PC-9 (cell line): ENCODE data around the gene GOLGA6A. TPM values are rescaled to one million over a fixed set of nuclear protein-coding genes. Genes with fewer than 3 reads are reported as not detected.

Experiments
- BruUV-seq: library from RNA; stranded (reverse); fragments of 400-500 nt; replicated peaks from 2 replicates; lab custom pipeline; 2021; lab: Mats Ljungman, UMichigan
- CTCF ChIA-PET: fragments of 300-600 bp; sonication (Branson Sonifier 250); formaldehyde crosslinking; loops from one replicate; lab custom pipeline; 2022; ENCODE audit warnings: antibody characterized with exemption; lab: Charles Lee
- POLR2A ChIA-PET: fragments of 300-600 bp; sonication (Branson Sonifier 250); formaldehyde crosslinking; loops from one replicate; lab custom pipeline; 2022; ENCODE audit warnings: antibody characterized with exemption; ENCODE audit not compliant: unreplicated experiment; lab: Charles Lee
- DNase-seq, 2 experiments: peaks; one replicate each; pipeline versions ENCODE4 v3.0.0 to v3.0.0-alpha.2; 2015 to 2022; ENCODE audit warnings: mixed read lengths in 1 of 2
- H2AFZ ChIP-seq: fragments of 200-600 bp; sonication (generic); 2 replicates; pipeline ENCODE4 v1.8.1; 2017; ENCODE audit warnings: antibody characterized with exemption
- H3F3A ChIP-seq: fragments of 200-600 bp; sonication (generic); 2 replicates; pipeline ENCODE4 v1.8.1; 2017; ENCODE audit warnings: antibody characterized with exemption, mild to moderate bottlenecking, low read depth; ENCODE audit not compliant: insufficient read depth
- H3K27ac ChIP-seq: fragments of 200-600 bp; sonication (generic); 2 replicates; pipeline ENCODE4 v1.6.1; 2016; ENCODE audit warnings: mixed run types
- H3K27me3 ChIP-seq: fragments of 200-600 bp; sonication (generic); 2 replicates; pipeline ENCODE4 v1.6.1; 2016; ENCODE audit warnings: low read depth, mixed run types; ENCODE audit not compliant: insufficient read depth
- H3K36me3 ChIP-seq: fragments of 200-600 bp; sonication (generic); 2 replicates; pipeline ENCODE4 v1.6.1; 2016; ENCODE audit warnings: low read depth, mixed run types
- H3K4me1 ChIP-seq: fragments of 200-600 bp; sonication (generic); replicated peaks from 2 replicates; pipeline ENCODE4 v1.6.1; 2016; ENCODE audit warnings: mixed run types; ENCODE audit not compliant: insufficient read depth
- H3K4me2 ChIP-seq: fragments of 200-600 bp; sonication (generic); 2 replicates; pipeline ENCODE4 v1.6.1; 2017; ENCODE audit warnings: mixed run types
- H3K4me3 ChIP-seq: fragments of 200-600 bp; sonication (generic); 2 replicates; pipeline ENCODE4 v1.6.1; 2016; ENCODE audit warnings: mixed run types
- H3K79me2 ChIP-seq: fragments of 200-600 bp; sonication (generic); 2 replicates; pipeline ENCODE4 v1.6.1; 2017; ENCODE audit warnings: low read depth, mixed run types
- H3K9me2 ChIP-seq: fragments of 200-600 bp; sonication (generic); 2 replicates; pipeline ENCODE4 v1.8.1; 2017; ENCODE audit warnings: mild to moderate bottlenecking; ENCODE audit not compliant: insufficient read depth
- H3K9me3 ChIP-seq: fragments of 200-600 bp; sonication (generic); 2 replicates; pipeline ENCODE4 v1.8.1; 2016; ENCODE audit warnings: low read depth; ENCODE audit not compliant: insufficient read depth
- H4K20me1 ChIP-seq: fragments of 200-600 bp; sonication (generic); 2 replicates; pipeline ENCODE4 v1.8.1; 2017; ENCODE audit not compliant: insufficient read depth
- CTCF ChIP-seq: fragments of 200-600 bp; sonication (generic); conservative IDR thresholded peaks from 2 replicates; pipeline ENCODE4 v1.6.1; 2017; ENCODE audit warnings: mixed run types, antibody characterized with exemption, mild to moderate bottlenecking, moderate library complexity
- EZH2 ChIP-seq: fragments of 200-600 bp; sonication (generic); IDR thresholded peaks from 2 replicates; pipeline ENCODE4 v1.8.0; 2017; ENCODE audit warnings: antibody characterized with exemption, low read depth
- intact Hi-C: fragments of 100-400 bp; cut with micrococcal nuclease; formaldehyde crosslinking; loops from one replicate; pipeline ENCODE4 v1.10.0; 2022; ENCODE audit not compliant: unreplicated experiment
- total RNA-seq: library from RNA; stranded (reverse); gene quantifications from 2 replicates; pipeline ENCODE4 v1.2.3, GENCODE V29; 2021

GOLGA6A gene
- total RNA-seq, 1 experiment from 2014 or later = not detected

- Histone ChIP-seq H3K27me3 (no peaks in the 10 kb centered on the region), H3K4me1 (peaks cover 7% of the 10 kb centered on the region; the same call in 1 of the 2 replicates), H3K36me3 (no peaks in the 10 kb centered on the region), H2AFZ (no peak overlapping the region), H3K4me2 (no peak overlapping the region), H3K79me2 (no peaks in the 10 kb centered on the region), H4K20me1 (no peaks in the 10 kb centered on the region), H3K9me3 (no peaks in the 10 kb centered on the region), H3K9me2 (no peaks in the 10 kb centered on the region), H3F3A (no peaks in the 10 kb centered on the region), H3K4me3 (no peak overlapping the region), H3K27ac (no peak overlapping the region)
- ChIA-PET CTCF (no interaction called here), POLR2A (no interaction called here)
- intact Hi-C loops = no loop called here
- no TSS peak for BruUV-seq
- TF ChIP-seq EZH2 (no peak), CTCF (no peak)
- DNase-seq = no peak
These were observed 40.4 kb downstream of the GOLGA6A start for GRCh38 chr15:74041777-74042435.

- H4K20me1 ChIP-seq = no peaks in the 10 kb centered on the region
- no peak overlapping the region for H2AFZ ChIP-seq
- H3K4me1 ChIP-seq = peaks cover 7% of the 10 kb centered on the region; the same call in 1 of the 2 replicates
- no peak overlapping the region for H3K27ac ChIP-seq
- H3K79me2 ChIP-seq = no peaks in the 10 kb centered on the region
- intact Hi-C loops = no loop called here
- ChIA-PET CTCF (no interaction called here), POLR2A (no interaction called here)
- no peaks in the 10 kb centered on the region for H3K9me2 ChIP-seq
- DNase-seq = no peak
- H3K4me2 ChIP-seq = no peak overlapping the region
- no peak overlapping the region for H3K4me3 ChIP-seq
- no TSS peak for BruUV-seq
- H3K27me3 ChIP-seq = no peaks in the 10 kb centered on the region
- H3F3A ChIP-seq = no peaks in the 10 kb centered on the region
- no peaks in the 10 kb centered on the region for H3K9me3 ChIP-seq
- TF ChIP-seq EZH2 (no peak), CTCF (no peak)
- H3K36me3 ChIP-seq = no peaks in the 10 kb centered on the region
These were observed 41.0 kb downstream of the GOLGA6A start for GRCh38 chr15:74041311-74041756.

- Histone ChIP-seq H4K20me1 (no peaks in the 10 kb centered on the region), H2AFZ (no peak overlapping the region), H3K4me1 (peaks cover 7% of the 10 kb centered on the region; the same call in 1 of the 2 replicates), H3K36me3 (no peaks in the 10 kb centered on the region), H3K27ac (no peak overlapping the region), H3K9me2 (no peaks in the 10 kb centered on the region), H3F3A (no peaks in the 10 kb centered on the region), H3K4me3 (no peak overlapping the region), H3K79me2 (no peaks in the 10 kb centered on the region), H3K27me3 (no peaks in the 10 kb centered on the region), H3K9me3 (no peaks in the 10 kb centered on the region), H3K4me2 (no peak overlapping the region)
- no peak for DNase-seq
- no peak for TF ChIP-seq CTCF
- TF ChIP-seq EZH2 = no peak
- ChIA-PET CTCF (interaction anchor here (1.1 kb wide), 1 partner anchor 67 kb away, joined by 16 read pairs; no protein-coding TSS in a partner anchor), POLR2A (interaction anchor here (0.5 kb wide), 1 partner anchor 345 kb away, joined by 13 read pairs; no protein-coding TSS in a partner anchor)
- intact Hi-C loops = no loop called here
- no TSS peak for BruUV-seq
These were observed 42.1 kb downstream of the GOLGA6A start for GRCh38 chr15:74040109-74040850.
